Loucy (cell line): ENCODE data around the gene SRGN.

Source experiments
- H2AFZ ChIP-seq: fragments of 200-600 bp; sonication (generic); 2 replicates; pipeline ENCODE4 v1.6.0; 2016; ENCODE audit warnings: antibody characterized with exemption, mild to moderate bottlenecking, low read length, moderate library complexity
- H3F3A ChIP-seq: fragments of 200-600 bp; 2 replicates; pipeline ENCODE4 v1.6.0; 2016; ENCODE audit warnings: antibody characterized with exemption, low read depth, mild to moderate bottlenecking
- H3K27me3 ChIP-seq: fragments of 200-600 bp; sonication (generic); 2 replicates; pipeline ENCODE4 v1.6.1; 2014; ENCODE audit warnings: low read length, mild to moderate bottlenecking; ENCODE audit not compliant: insufficient read depth, poor library complexity, severe bottlenecking
- H3K36me3 ChIP-seq: fragments of 200-600 bp; sonication (generic); 2 replicates; pipeline ENCODE4 v1.6.1; 2016; ENCODE audit warnings: low read length; ENCODE audit not compliant: insufficient read depth
- H3K4me1 ChIP-seq: fragments of 200-600 bp; sonication (generic); 2 replicates; pipeline ENCODE4 v1.5.1; 2014; ENCODE audit warnings: low read length, mild to moderate bottlenecking; ENCODE audit not compliant: insufficient read depth, poor library complexity, severe bottlenecking
- H3K4me2 ChIP-seq: fragments of 200-600 bp; sonication (generic); 2 replicates; pipeline ENCODE4 v1.6.0; 2014; ENCODE audit warnings: antibody characterized with exemption, low read length, low read depth, mild to moderate bottlenecking; ENCODE audit not compliant: poor library complexity, severe bottlenecking
- H3K4me3 ChIP-seq: fragments of 200-600 bp; sonication (generic); 2 replicates; pipeline ENCODE4 v1.5.1; 2014; ENCODE audit warnings: low read length, mild to moderate bottlenecking, mixed read lengths; ENCODE audit not compliant: poor library complexity, severe bottlenecking
- H3K79me2 ChIP-seq: fragments of 200-600 bp; sonication (generic); 2 replicates; pipeline ENCODE4 v1.6.1; 2014; ENCODE audit warnings: low read length; ENCODE audit not compliant: insufficient read depth
- H3K9ac ChIP-seq: fragments of 200-600 bp; sonication (generic); 2 replicates; pipeline ENCODE4 v1.6.0; 2014; ENCODE audit warnings: mild to moderate bottlenecking, low read depth, low read length, moderate library complexity; ENCODE audit not compliant: poor library complexity, severe bottlenecking
- H3K9me2 ChIP-seq: fragments of 200-600 bp; sonication (generic); replicated peaks from 2 replicates; pipeline ENCODE4 v1.6.1; 2016; ENCODE audit warnings: low read depth, low read length, mixed read lengths
- H3K9me3 ChIP-seq: fragments of 200-600 bp; sonication (generic); 2 replicates; pipeline ENCODE4 v1.6.1; 2014; ENCODE audit warnings: mild to moderate bottlenecking, antibody characterized with exemption, low read length, low read depth; ENCODE audit not compliant: insufficient read depth
- H4K20me1 ChIP-seq: fragments of 200-600 bp; sonication (generic); 2 replicates; pipeline ENCODE4 v1.6.0; 2014; ENCODE audit warnings: antibody characterized with exemption, low read length, mild to moderate bottlenecking; ENCODE audit not compliant: insufficient read depth, poor library complexity, severe bottlenecking
- CTCF ChIP-seq: fragments of 200-600 bp; sonication (generic); conservative IDR thresholded peaks from 2 replicates; pipeline ENCODE4 v1.5.1; 2014; ENCODE audit warnings: mild to moderate bottlenecking, antibody characterized with exemption, low read length
- EZH2phosphoT487 ChIP-seq: fragments of 200-600 bp; IDR thresholded peaks from 2 replicates; pipeline ENCODE4 v1.6.1; 2018; ENCODE audit warnings: antibody characterized with exemption, mild to moderate bottlenecking, moderate library complexity, borderline replicate concordance

The SRGN gene

GRCh38 chr10:69074532-69074931 is 13.4 kb upstream of the SRGN start:
- Histone ChIP-seq H3K9me3 (no peaks in the 10 kb centered on the region), H2AFZ (no peak overlapping the region), H3K27me3 (no peaks in the 10 kb centered on the region), H3K36me3 (no peaks in the 10 kb centered on the region), H3K4me3 (no peak overlapping the region), H4K20me1 (no peaks in the 10 kb centered on the region), H3K4me1 (no peaks in the 10 kb centered on the region), H3K4me2 (no peak overlapping the region), H3F3A (no peaks in the 10 kb centered on the region), H3K79me2 (no peaks in the 10 kb centered on the region), H3K9me2 (no peaks in the 10 kb centered on the region), H3K9ac (no peak overlapping the region)
- no peak for TF ChIP-seq CTCF
- TF ChIP-seq EZH2phosphoT487: no peak

GRCh38 chr10:69075431-69075830 is 12.5 kb upstream of the SRGN start:
- no peaks in the 10 kb centered on the region for H4K20me1 ChIP-seq
- no peak overlapping the region for H3K4me3 ChIP-seq
- H2AFZ ChIP-seq: no peak overlapping the region
- no peaks in the 10 kb centered on the region for H3K4me1 ChIP-seq
- no peaks in the 10 kb centered on the region for H3F3A ChIP-seq
- H3K27me3 ChIP-seq: no peaks in the 10 kb centered on the region
- no peaks in the 10 kb centered on the region for H3K79me2 ChIP-seq
- TF ChIP-seq EZH2phosphoT487 (no peak), CTCF (no peak)
- H3K9ac ChIP-seq: no peak overlapping the region
- H3K36me3 ChIP-seq: no peaks in the 10 kb centered on the region
- H3K4me2 ChIP-seq: no peak overlapping the region
- H3K9me3 ChIP-seq: no peaks in the 10 kb centered on the region
- H3K9me2 ChIP-seq: no peaks in the 10 kb centered on the region

GRCh38 chr10:69078311-69078710 is 9.6 kb upstream of the SRGN start:
- Histone ChIP-seq H3K79me2 (no peaks in the 10 kb centered on the region), H3K9ac (no peak overlapping the region), H3K36me3 (no peaks in the 10 kb centered on the region), H3K4me3 (no peak overlapping the region), H2AFZ (no peak overlapping the region), H3K27me3 (no peaks in the 10 kb centered on the region), H3F3A (no peaks in the 10 kb centered on the region), H3K9me3 (no peaks in the 10 kb centered on the region), H3K4me1 (no peaks in the 10 kb centered on the region), H3K4me2 (no peak overlapping the region), H4K20me1 (no peaks in the 10 kb centered on the region), H3K9me2 (no peaks in the 10 kb centered on the region)
- TF ChIP-seq EZH2phosphoT487 (no peak), CTCF (no peak)
